Progenitor cell of endocrine pancreas (in vitro differentiated cells): Measurements from ENCODE around the gene UGCG. TPM values are rescaled to one million over a fixed set of nuclear protein-coding genes. Genes with fewer than 3 reads are reported as not detected.

Source experiments
- DNase-seq: peaks from one replicate; pipeline ENCODE4 v3.0.0; 2021; ENCODE audit warnings: low spot score; ENCODE audit not compliant: unreplicated experiment
- H3K27ac Mint-ChIP-seq: 2 replicates; pipeline ENCODE4 v1.8.0; 2021; ENCODE audit warnings: mild to moderate bottlenecking, moderate library complexity, mixed read lengths
- H3K27me3 Mint-ChIP-seq: 2 replicates; pipeline ENCODE4 v1.8.0; 2021; ENCODE audit warnings: mixed read lengths
- H3K36me3 Mint-ChIP-seq: 2 replicates; pipeline ENCODE4 v1.8.0; 2022; ENCODE audit warnings: mixed read lengths; ENCODE audit not compliant: insufficient read depth
- H3K4me1 Mint-ChIP-seq: 2 replicates; pipeline ENCODE4 v1.8.0; 2021; ENCODE audit warnings: low read depth, mixed read lengths
- H3K4me3 Mint-ChIP-seq: 2 replicates; pipeline ENCODE4 v1.8.0; 2021; ENCODE audit warnings: low read depth, mild to moderate bottlenecking, moderate library complexity, mixed read lengths
- H3K9me3 Mint-ChIP-seq: 2 replicates; pipeline ENCODE4 v1.8.0; 2021; ENCODE audit warnings: low read depth, mixed read lengths
- microRNA-seq: library from miRNA; unstranded; fragments of <30 nt; microRNA quantifications from one replicate; pipeline ENCODE4 v1.1.0, GENCODE V29; 2020; ENCODE audit warnings: borderline number of aligned reads; ENCODE audit not compliant: unreplicated experiment
- total RNA-seq: library from RNA; stranded (reverse); gene quantifications from 2 replicates; pipeline ENCODE4 v1.2.1, GENCODE V29; 2021
- TF ChIP-seq, protein P1 (sequence below): fragments of 200-600 bp; sonication (generic); IDR thresholded peaks from one replicate; pipeline ENCODE4 v1.5.0; 2021; ENCODE audit warnings: antibody characterized with exemption, mild to moderate bottlenecking; ENCODE audit not compliant: unreplicated experiment

The UGCG gene
- total RNA-seq, 1 donor from 2014 or later: 26.8 TPM

DNA sequence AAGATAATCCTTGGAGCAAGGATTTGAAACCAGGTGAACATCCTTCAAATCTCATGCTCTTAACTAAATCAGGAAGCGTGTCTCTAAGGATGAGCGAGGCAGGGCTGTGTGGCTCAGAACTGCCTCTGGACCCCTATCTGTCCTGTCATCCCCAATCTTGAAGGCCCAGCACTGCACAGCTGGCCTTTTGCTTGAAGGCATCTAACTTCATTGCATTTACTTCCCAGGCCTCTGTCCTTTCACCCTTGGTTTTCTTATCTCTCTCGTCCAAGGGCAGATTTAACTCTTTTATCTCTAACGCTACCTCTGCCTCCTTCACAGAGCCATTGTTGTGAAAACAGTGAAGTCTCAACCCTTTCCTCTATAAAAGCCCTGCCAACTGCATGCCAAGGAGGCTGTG is 83.8 kb downstream of the UGCG start:
- no peak for DNase-seq
- Mint-ChIP-seq H3K4me3 (no peak overlapping the region), H3K9me3 (no peaks in the 10 kb centered on the region), H3K27me3 (peaks cover 20% of the 10 kb centered on the region), H3K27ac (no peak overlapping the region), H3K36me3 (no peaks in the 10 kb centered on the region), H3K4me1 (peaks cover 11% of the 10 kb centered on the region)
- TF ChIP-seq, protein P1, sequence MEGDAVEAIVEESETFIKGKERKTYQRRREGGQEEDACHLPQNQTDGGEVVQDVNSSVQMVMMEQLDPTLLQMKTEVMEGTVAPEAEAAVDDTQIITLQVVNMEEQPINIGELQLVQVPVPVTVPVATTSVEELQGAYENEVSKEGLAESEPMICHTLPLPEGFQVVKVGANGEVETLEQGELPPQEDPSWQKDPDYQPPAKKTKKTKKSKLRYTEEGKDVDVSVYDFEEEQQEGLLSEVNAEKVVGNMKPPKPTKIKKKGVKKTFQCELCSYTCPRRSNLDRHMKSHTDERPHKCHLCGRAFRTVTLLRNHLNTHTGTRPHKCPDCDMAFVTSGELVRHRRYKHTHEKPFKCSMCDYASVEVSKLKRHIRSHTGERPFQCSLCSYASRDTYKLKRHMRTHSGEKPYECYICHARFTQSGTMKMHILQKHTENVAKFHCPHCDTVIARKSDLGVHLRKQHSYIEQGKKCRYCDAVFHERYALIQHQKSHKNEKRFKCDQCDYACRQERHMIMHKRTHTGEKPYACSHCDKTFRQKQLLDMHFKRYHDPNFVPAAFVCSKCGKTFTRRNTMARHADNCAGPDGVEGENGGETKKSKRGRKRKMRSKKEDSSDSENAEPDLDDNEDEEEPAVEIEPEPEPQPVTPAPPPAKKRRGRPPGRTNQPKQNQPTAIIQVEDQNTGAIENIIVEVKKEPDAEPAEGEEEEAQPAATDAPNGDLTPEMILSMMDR: no peak

DNA sequence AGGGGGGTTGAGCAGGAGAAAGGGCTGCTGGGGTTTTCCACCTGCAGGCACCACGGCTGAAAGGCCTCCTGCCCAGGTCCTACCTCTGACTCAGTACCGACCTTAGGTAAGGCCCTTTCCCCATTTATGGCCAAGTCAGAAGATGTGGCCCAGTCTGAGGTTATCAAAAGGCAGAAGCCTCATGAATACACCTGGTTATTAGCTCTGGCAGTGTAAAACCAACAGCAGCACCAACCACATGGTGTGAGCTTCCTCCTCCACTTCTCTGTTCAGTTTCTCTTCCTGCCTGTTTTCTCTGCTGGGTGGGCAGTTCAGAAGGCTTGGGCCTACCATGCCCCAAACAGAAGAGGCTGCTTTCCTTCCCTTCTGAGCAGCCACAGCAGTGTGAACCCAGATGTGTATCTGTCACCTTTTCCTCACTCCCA is 86.9 kb downstream of the UGCG start:
- TF ChIP-seq, protein P1: no peak
- DNase-seq: no peak
- Mint-ChIP-seq H3K27ac (no peak overlapping the region), H3K4me1 (peaks cover 11% of the 10 kb centered on the region), H3K36me3 (no peaks in the 10 kb centered on the region), H3K27me3 (peaks cover 17% of the 10 kb centered on the region), H3K9me3 (no peaks in the 10 kb centered on the region), H3K4me3 (no peak overlapping the region)

DNA sequence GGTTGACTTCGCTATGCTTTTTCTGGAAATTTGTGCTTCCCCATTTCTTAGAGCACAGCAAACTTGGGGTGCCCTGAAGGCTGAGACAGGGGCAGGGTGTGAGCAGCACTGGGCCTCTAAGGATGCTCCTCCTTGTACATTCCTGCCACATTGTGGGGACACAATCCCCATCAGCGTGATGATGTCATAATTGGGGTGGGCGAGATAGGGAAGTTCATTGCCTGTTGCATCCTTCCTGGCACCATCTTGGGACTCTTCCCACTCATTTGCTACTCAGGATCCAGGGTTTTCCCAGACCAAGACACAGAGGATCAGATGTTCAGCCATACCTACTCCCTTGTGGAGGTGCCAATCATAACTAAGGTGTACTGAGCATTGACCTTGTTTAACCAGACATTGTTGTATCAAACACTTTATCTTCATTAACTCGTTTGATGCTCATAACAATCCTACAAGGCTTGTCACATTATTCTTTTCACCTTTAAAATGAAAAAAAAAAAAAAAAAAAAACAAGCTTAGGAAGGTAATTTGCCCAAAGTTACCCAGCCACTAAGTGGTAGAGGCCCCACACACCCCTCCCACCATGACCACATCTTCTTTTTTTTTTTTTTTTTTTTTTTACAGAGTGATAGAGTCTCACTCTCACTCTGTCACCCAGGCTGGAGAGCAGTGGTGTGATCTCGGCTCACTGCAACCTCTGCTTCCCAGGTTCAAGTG is 87.6 kb downstream of the UGCG start:
- no peaks in the 10 kb centered on the region for H3K9me3 Mint-ChIP-seq
- peaks cover 11% of the 10 kb centered on the region for H3K4me1 Mint-ChIP-seq
- TF ChIP-seq, protein P1: no peak
- peaks cover 17% of the 10 kb centered on the region for H3K27me3 Mint-ChIP-seq
- DNase-seq: no peak
- no peak overlapping the region for H3K4me3 Mint-ChIP-seq
- H3K36me3 Mint-ChIP-seq: no peaks in the 10 kb centered on the region
- H3K27ac Mint-ChIP-seq: no peak overlapping the region

Small RNA genes within 50 kb of the gene (microRNA-seq; reads per million reads assigned to microRNA genes)
- not detected for gene MIR4668

Other genes with a start within 250 kb of the UGCG start
- gene GNG10, start 235.2 kb upstream of the UGCG start, total RNA-seq: 27.5 and 32.2 TPM in 2 replicates
- gene SHOC1, start 101.9 kb upstream of the UGCG start, total RNA-seq: not detected in 2 replicates